Endothelial cell of umbilical vein (primary cell): ENCODE results near the gene RAMP1. TPM values are rescaled to one million over a fixed set of nuclear protein-coding genes. Genes with fewer than 3 reads are reported as not detected.

Experiments
- BruUV-seq: library from RNA; stranded (reverse); fragments of 400-500 nt; replicated peaks from 2 replicates; lab custom pipeline; 2021; lab: Mats Ljungman, UMichigan
- CTCF ChIA-PET: fragments of 300-600, 350-600 bp; sonication (Branson Sonifier 250); formaldehyde crosslinking; loops from one replicate; lab custom pipeline; 2021; ENCODE audit warnings: antibody characterized with exemption, inconsistent platforms; lab: Charles Lee
- POLR2A ChIA-PET: fragments of 300-600, 350-600 bp; sonication (Branson Sonifier 250); formaldehyde crosslinking; loops from one replicate; lab custom pipeline; 2021; ENCODE audit warnings: antibody characterized with exemption, inconsistent platforms; lab: Charles Lee
- DNase-seq: peaks from one replicate; pipeline ENCODE4 v3.0.0-alpha.2; 2011; ENCODE audit warnings: low read depth, low spot score
- FAIRE-seq: peaks from 2 replicates; lab custom pipeline; 2011; peaks lifted over from hg19 to GRCh38; lab: Jason Lieb, UNC
- H2AFZ ChIP-seq: 2 replicates; pipeline ENCODE4 v1.6.0; 2012; ENCODE audit warnings: low read depth, low read length, control low read depth, inconsistent platforms
- H3K27ac ChIP-seq: 2 replicates; pipeline ENCODE4 v1.5.1; 2011; ENCODE audit warnings: low read depth, mild to moderate bottlenecking, control low read depth, low read length, moderate library complexity; ENCODE audit not compliant: insufficient read depth
- H3K27me3 ChIP-seq, 2 experiments: 2 replicates each; pipeline versions ENCODE4 v1.6.0 to v1.6.1; 2011; ENCODE audit warnings: low read length in 2 of 2, mixed read lengths in 1 of 2; ENCODE audit not compliant: control insufficient read depth in 2 of 2, insufficient read depth in 2 of 2
- H3K36me3 ChIP-seq, 2 experiments: 2 replicates in 1 of 2; 3 replicates in 1 of 2; pipeline ENCODE4 v1.5.1; 2011; ENCODE audit warnings: low read length in 2 of 2, mild to moderate bottlenecking in 1 of 2, moderate library complexity in 1 of 2; ENCODE audit not compliant: control insufficient read depth in 2 of 2, insufficient read depth in 2 of 2; ENCODE audit errors: extremely low read depth in 1 of 2
- H3K4me1 ChIP-seq: 3 replicates; pipeline ENCODE4 v1.5.1; 2011; ENCODE audit warnings: mild to moderate bottlenecking, low read length; ENCODE audit not compliant: control insufficient read depth, insufficient read depth; ENCODE audit errors: extremely low read depth
- H3K4me2 ChIP-seq: 2 replicates; pipeline ENCODE4 v1.6.1; 2011; ENCODE audit warnings: low read length, control low read depth, mixed read lengths; ENCODE audit not compliant: insufficient read depth
- H3K4me3 ChIP-seq, 3 experiments: fragments of 200-600 bp in 1 of 3; sonication (generic), shearing (Covaris generic) in 1 of 3; replicated peaks in 1 of 3; 2 replicates each; pipeline ENCODE4 v1.5.1; 2011 to 2016; ENCODE audit warnings: control low read depth in 3 of 3, low read length in 3 of 3, mild to moderate bottlenecking in 2 of 3, inconsistent platforms in 1 of 3, low read depth in 1 of 3, moderate library complexity in 1 of 3; ENCODE audit not compliant: insufficient read depth in 1 of 3
- H3K79me2 ChIP-seq: 2 replicates; pipeline ENCODE4 v1.6.0; 2012; ENCODE audit warnings: low read length, inconsistent platforms; ENCODE audit not compliant: control insufficient read depth, insufficient read depth
- H3K9ac ChIP-seq: replicated peaks from 2 replicates; pipeline ENCODE3; 2011; ENCODE audit warnings: low read length, control low read depth; ENCODE audit not compliant: insufficient read depth; ENCODE audit errors: extremely low read depth
- H3K9me1 ChIP-seq: replicated peaks from 3 replicates; pipeline ENCODE4 v1.6.0; 2011; ENCODE audit warnings: mild to moderate bottlenecking, low read length; ENCODE audit not compliant: control insufficient read depth, insufficient read depth; ENCODE audit errors: extremely low read depth
- H3K9me3 ChIP-seq: replicated peaks from 2 replicates; pipeline ENCODE4 v1.5.1; 2012; ENCODE audit warnings: low read length, inconsistent platforms; ENCODE audit not compliant: control insufficient read depth, insufficient read depth
- H4K20me1 ChIP-seq: replicated peaks from 2 replicates; pipeline ENCODE3; 2011; ENCODE audit warnings: mild to moderate bottlenecking, low read length; ENCODE audit not compliant: control insufficient read depth, insufficient read depth; ENCODE audit errors: extremely low read depth
- EZH2 ChIP-seq: IDR thresholded peaks from 2 replicates; pipeline ENCODE4 v1.6.1; 2012; ENCODE audit warnings: borderline replicate concordance, low read depth, mild to moderate bottlenecking, moderate library complexity, low read length, inconsistent platforms; ENCODE audit not compliant: severe bottlenecking
- FOS ChIP-seq: IDR thresholded peaks from 2 replicates; pipeline ENCODE4 v1.6.1; 2011; ENCODE audit warnings: mild to moderate bottlenecking, low read length, moderate library complexity, borderline replicate concordance; ENCODE audit not compliant: insufficient read depth
- GATA2 ChIP-seq: IDR thresholded peaks from 2 replicates; pipeline ENCODE4 v1.7.0; 2011; ENCODE audit warnings: low read depth, mild to moderate bottlenecking, moderate library complexity, mixed read lengths, low read length; ENCODE audit not compliant: insufficient read length, insufficient read depth
- POLR2A ChIP-seq: IDR thresholded peaks from 2 replicates; pipeline ENCODE4 v1.6.1; 2012; ENCODE audit warnings: low read depth, mild to moderate bottlenecking, control low read depth, low read length
- POLR2AphosphoS5 ChIP-seq: IDR thresholded peaks from 2 replicates; pipeline ENCODE4 v1.6.1; 2012; ENCODE audit warnings: low read depth, mild to moderate bottlenecking, control low read depth, low read length, moderate library complexity; ENCODE audit not compliant: insufficient read depth
- dilution Hi-C: fragments of 300-500 bp; cut with MboI; formaldehyde crosslinking; loops from one replicate; pipeline ENCODE4 v1.15.0; 2019; ENCODE audit warnings: low sequenced_read_pairs; ENCODE audit not compliant: extremely low pct_ligation_motif_present
- intact Hi-C: fragments of 100-400 bp; cut with micrococcal nuclease; formaldehyde crosslinking; loops from one replicate; pipeline ENCODE4 v1.10.0; 2022
- polyA plus RNA-seq, 4 experiments: library from polyadenylated mRNA; depleted of rRNA in 3 of 4; stranded (reverse) in 3 of 4; unstranded in 1 of 4; fragments of >200 nt; gene quantifications; 2 replicates each; pipeline versions ENCODE4 v1.2.1 to v1.2.3, GENCODE V29; 2011 to 2012; ENCODE audit warnings: missing spikeins in 1 of 4
- small RNA-seq: library from RNA; depleted of rRNA; stranded (forward); fragments of <200 nt; gene quantifications from one replicate; pipeline ENCODE3, GENCODE V24; 2012; ENCODE audit warnings: low replicate concordance, low read depth; ENCODE audit not compliant: insufficient read depth, insufficient read length
- total RNA-seq: library from RNA; stranded (reverse); gene quantifications from 2 replicates; pipeline ENCODE4 v1.2.3, GENCODE V29; 2021
- TF ChIP-seq, protein P1 (sequence below): IDR thresholded peaks from 2 replicates; pipeline ENCODE4 v1.6.1; 2011; ENCODE audit not compliant: insufficient read depth, insufficient read length

Gene RAMP1
- total and polyA plus RNA-seq, 2 donors (not counting 3 experiments of a cell fraction or from before 2014, with no cell fraction given): 0.18 TPM; not detected in 1

DNA sequence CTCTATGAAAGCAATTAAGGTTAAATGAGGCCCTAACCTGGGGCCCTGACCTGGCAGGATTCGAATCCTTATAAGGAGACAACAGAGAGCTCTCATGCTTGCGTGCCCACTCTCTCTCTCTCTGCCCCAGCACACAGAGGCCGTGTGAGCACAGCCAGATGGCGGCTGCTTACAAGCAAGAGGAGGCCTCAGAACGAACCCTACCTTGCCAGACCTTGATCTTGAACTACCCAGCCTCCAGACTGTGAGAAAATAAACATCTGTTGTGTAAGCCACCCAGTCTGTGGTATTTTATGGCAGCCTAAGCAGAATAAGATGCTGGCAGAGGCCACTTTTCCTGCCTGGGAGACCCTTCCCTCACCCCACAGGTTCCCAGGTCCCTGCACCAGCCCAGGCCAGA lies 102.2 kb downstream of the RAMP1 start:
- dilution Hi-C loops (no loop called here), intact Hi-C loops (loop anchor here (10.0 kb wide), 1 partner anchor 283 kb away; the partner anchor contains the start of gene HES6)
- DNase-seq: no peak
- no TSS peak for BruUV-seq
- no peak for FAIRE-seq
- H2AFZ ChIP-seq: no peak overlapping the region
- H3K9ac ChIP-seq: no peak overlapping the region
- H3K9me1 ChIP-seq: no peaks in the 10 kb centered on the region
- ChIA-PET POLR2A (no interaction called here), CTCF (no interaction called here)
- no peaks in the 10 kb centered on the region for H3K36me3 ChIP-seq
- no peaks in the 10 kb centered on the region for H3K9me3 ChIP-seq
- peaks cover 3 to 9% of the 10 kb centered on the region in 2 experiments for H3K27me3 ChIP-seq
- TF ChIP-seq POLR2AphosphoS5: no peak
- no peak for TF ChIP-seq EZH2
- no peak for TF ChIP-seq POLR2A
- TF ChIP-seq FOS: no peak
- no peak for TF ChIP-seq GATA2
- TF ChIP-seq, protein P1, sequence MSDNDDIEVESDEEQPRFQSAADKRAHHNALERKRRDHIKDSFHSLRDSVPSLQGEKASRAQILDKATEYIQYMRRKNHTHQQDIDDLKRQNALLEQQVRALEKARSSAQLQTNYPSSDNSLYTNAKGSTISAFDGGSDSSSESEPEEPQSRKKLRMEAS: no peak
- no peaks in the 10 kb centered on the region for H4K20me1 ChIP-seq
- no peak overlapping the region for H3K4me2 ChIP-seq
- H3K4me3 ChIP-seq: no peak overlapping the region
- no peak overlapping the region for H3K27ac ChIP-seq
- H3K79me2 ChIP-seq: no peaks in the 10 kb centered on the region
- H3K4me1 ChIP-seq: peaks cover 3% of the 10 kb centered on the region

Small RNAs within 50 kb of the gene (small RNA-seq; reads per million reads assigned to genes)
- gene RF00157: not detected

Other genes starting within 250 kb of the RAMP1 start
- gene LRRFIP1, start 232.0 kb upstream of the RAMP1 start, total RNA-seq: 162 and 179 TPM in 2 replicates
- gene LRRFIP1, start 232.0 kb upstream of the RAMP1 start, polyA plus RNA-seq: 29.4 and 39.2 TPM in 2 replicates
- gene RBM44, start 60.8 kb upstream of the RAMP1 start, total RNA-seq: 0.44 and 0.53 TPM in 2 replicates
- gene RBM44, start 60.8 kb upstream of the RAMP1 start, polyA plus RNA-seq: 0.14 and 0.16 TPM in 2 replicates
- gene UBE2F, start 107.4 kb downstream of the RAMP1 start, total RNA-seq: 42.3 and 47.4 TPM in 2 replicates
- gene UBE2F, start 107.4 kb downstream of the RAMP1 start, polyA plus RNA-seq: 31.6 and 45.6 TPM in 2 replicates
- gene SCLY, start 201.4 kb downstream of the RAMP1 start, total RNA-seq: 28.6 and 32.7 TPM in 2 replicates
- gene SCLY, start 201.4 kb downstream of the RAMP1 start, polyA plus RNA-seq: 22.6 and 24.5 TPM in 2 replicates
- gene ESPNL, start 240.7 kb downstream of the RAMP1 start, total RNA-seq: not detected in 2 replicates
- not detected in 2 replicates for gene ESPNL, start 240.7 kb downstream of the RAMP1 start, polyA plus RNA-seq